Glutamatergic neuron (in vitro differentiated cells): ENCODE measurements around the gene GALNT3. TPM values are rescaled to one million over a fixed set of nuclear protein-coding genes. Genes with fewer than 3 reads are reported as not detected.

ENCODE experiments used
- DNase-seq: peaks from one replicate; pipeline ENCODE4 v3.0.0; 2022
- H3K27ac Mint-ChIP-seq: one replicate; pipeline ENCODE4 v1.8.0; 2020; ENCODE audit warnings: mild to moderate bottlenecking, mixed read lengths, inconsistent platforms; ENCODE audit not compliant: unreplicated experiment
- H3K27me3 Mint-ChIP-seq: one replicate; pipeline ENCODE4 v1.8.0; 2020; ENCODE audit warnings: mild to moderate bottlenecking, moderate library complexity, mixed read lengths, inconsistent platforms; ENCODE audit not compliant: unreplicated experiment
- H3K36me3 Mint-ChIP-seq: one replicate; pipeline ENCODE4 v1.8.0; 2020; ENCODE audit warnings: mild to moderate bottlenecking, mixed read lengths, inconsistent platforms; ENCODE audit not compliant: unreplicated experiment
- H3K4me1 Mint-ChIP-seq: one replicate; pipeline ENCODE4 v1.8.0; 2020; ENCODE audit warnings: mild to moderate bottlenecking, low read depth, mixed read lengths, inconsistent platforms; ENCODE audit not compliant: unreplicated experiment
- H3K4me3 Mint-ChIP-seq: one replicate; pipeline ENCODE4 v1.8.0; 2020; ENCODE audit warnings: mild to moderate bottlenecking, mixed read lengths, inconsistent platforms; ENCODE audit not compliant: unreplicated experiment
- H3K9me3 Mint-ChIP-seq: one replicate; pipeline ENCODE4 v1.8.0; 2020; ENCODE audit warnings: mild to moderate bottlenecking, moderate library complexity, mixed read lengths, inconsistent platforms; ENCODE audit not compliant: unreplicated experiment
- total RNA-seq: library from RNA; stranded (reverse); fragmentation: NEBNext Ultra II Directional; extraction: Animal tissue kit (Norgen Biotek cat#: 25700); gene quantifications from one replicate; pipeline ENCODE4 v1.2.1, GENCODE V29; 2021; ENCODE audit not compliant: unreplicated experiment
- TF ChIP-seq, protein P1 (sequence below): fragments of 200-600 bp; sonication (generic); IDR thresholded peaks from one replicate; pipeline ENCODE4 v1.5.0; 2021; ENCODE audit not compliant: partially characterized antibody, unreplicated experiment

Gene GALNT3
- total RNA-seq, 1 donor from 2014 or later, result 1.3 TPM

DNA sequence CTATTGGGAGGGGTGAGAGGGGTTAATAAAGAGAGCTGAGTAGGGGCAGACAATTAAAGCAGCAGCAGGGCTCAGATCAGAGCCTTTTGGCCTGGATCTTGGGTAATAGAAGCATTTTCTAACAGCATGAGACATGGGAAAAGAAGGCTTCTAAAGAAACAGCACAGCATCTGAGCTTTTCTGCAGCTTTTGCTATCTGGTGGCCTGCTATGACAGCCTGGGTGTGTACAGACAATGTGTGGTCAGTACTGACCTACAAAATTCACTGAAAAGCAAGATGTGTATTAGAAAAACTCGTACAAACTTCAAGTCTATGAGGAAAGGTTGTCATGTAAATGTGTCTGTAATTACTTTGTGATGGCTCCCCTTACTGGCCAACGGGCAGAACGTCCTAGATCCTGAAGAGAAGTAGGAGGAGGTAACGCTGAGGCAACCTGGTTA, 95.6 kb downstream of the GALNT3 start:
- peaks cover 17% of the 10 kb centered on the region for H3K4me1 Mint-ChIP-seq
- H3K36me3 Mint-ChIP-seq, result no peaks in the 10 kb centered on the region
- DNase-seq, result peak; percentile 18
- H3K4me3 Mint-ChIP-seq, result no peak overlapping the region
- H3K27me3 Mint-ChIP-seq, result no peaks in the 10 kb centered on the region
- TF ChIP-seq, protein P1, sequence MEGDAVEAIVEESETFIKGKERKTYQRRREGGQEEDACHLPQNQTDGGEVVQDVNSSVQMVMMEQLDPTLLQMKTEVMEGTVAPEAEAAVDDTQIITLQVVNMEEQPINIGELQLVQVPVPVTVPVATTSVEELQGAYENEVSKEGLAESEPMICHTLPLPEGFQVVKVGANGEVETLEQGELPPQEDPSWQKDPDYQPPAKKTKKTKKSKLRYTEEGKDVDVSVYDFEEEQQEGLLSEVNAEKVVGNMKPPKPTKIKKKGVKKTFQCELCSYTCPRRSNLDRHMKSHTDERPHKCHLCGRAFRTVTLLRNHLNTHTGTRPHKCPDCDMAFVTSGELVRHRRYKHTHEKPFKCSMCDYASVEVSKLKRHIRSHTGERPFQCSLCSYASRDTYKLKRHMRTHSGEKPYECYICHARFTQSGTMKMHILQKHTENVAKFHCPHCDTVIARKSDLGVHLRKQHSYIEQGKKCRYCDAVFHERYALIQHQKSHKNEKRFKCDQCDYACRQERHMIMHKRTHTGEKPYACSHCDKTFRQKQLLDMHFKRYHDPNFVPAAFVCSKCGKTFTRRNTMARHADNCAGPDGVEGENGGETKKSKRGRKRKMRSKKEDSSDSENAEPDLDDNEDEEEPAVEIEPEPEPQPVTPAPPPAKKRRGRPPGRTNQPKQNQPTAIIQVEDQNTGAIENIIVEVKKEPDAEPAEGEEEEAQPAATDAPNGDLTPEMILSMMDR, result peak; percentile 40
- H3K27ac Mint-ChIP-seq, result peak overlapping the region; percentile 14
- H3K9me3 Mint-ChIP-seq, result no peaks in the 10 kb centered on the region

DNA sequence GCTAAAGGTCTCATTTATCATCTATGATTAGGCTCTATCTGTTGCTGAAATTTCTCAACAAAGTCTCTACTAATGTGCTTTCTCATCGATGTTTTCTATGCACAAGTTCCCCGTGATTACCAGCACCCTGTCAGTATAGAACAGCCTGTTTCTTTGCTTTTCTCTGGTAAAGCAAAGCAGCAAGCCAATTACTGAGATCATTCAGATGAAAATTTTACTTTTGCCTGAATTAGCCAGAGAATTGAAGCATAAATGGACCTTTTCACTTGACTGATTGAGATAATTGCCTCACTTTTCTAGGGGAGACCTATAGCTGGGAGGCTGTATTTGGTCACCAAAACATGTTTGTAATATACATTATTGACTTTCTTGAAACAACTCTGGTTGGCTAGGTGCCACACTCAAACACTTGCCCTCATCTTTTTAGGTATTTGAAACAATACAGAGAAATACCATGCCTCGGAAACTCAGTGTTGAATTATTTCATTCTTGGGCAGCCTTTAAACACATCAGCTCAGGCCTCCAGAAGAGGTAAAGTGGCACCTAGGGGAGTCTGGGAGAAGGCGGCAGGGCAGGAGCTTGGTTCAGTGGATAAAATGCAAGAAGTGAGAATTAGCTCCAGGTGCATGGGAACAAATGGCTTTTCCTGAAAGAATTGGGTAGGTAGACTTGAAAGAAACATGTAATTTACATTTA, 96.2 kb downstream of the GALNT3 start:
- DNase-seq, result no peak
- H3K4me3 Mint-ChIP-seq, result no peak overlapping the region
- peaks cover 17% of the 10 kb centered on the region for H3K4me1 Mint-ChIP-seq
- no peaks in the 10 kb centered on the region for H3K27me3 Mint-ChIP-seq
- H3K9me3 Mint-ChIP-seq, result no peaks in the 10 kb centered on the region
- H3K27ac Mint-ChIP-seq, result peak overlapping the region; percentile 14
- TF ChIP-seq, protein P1, result no peak
- H3K36me3 Mint-ChIP-seq, result no peaks in the 10 kb centered on the region

Other genes with a start within 250 kb of the GALNT3 start
- 46.2 TPM for gene TTC21B, start 159.5 kb upstream of the GALNT3 start, total RNA-seq